Measurements from ENCODE around the gene CRYZ.
A peak's percentile ranks its signal among the peaks of the same experiment; 100 is the strongest.

Gene CRYZ

GRCh38 chr1:74729741-74730478 lies 2.9 kb downstream of the CRYZ start:
- peak; percentile 32 for DNase-seq

- no peak for DNase-seq
Measured at GRCh38 chr1:74728736-74729135, 4.1 kb downstream of the CRYZ start.

- peak; percentile 14 for DNase-seq
Measured at GRCh38 chr1:74726063-74726462, 6.8 kb downstream of the CRYZ start.

GRCh38 chr1:74717626-74718025 lies 15.2 kb downstream of the CRYZ start:
- DNase-seq = no peak

- no peak for DNase-seq
Measured at GRCh38 chr1:74716822-74717221, 16.0 kb downstream of the CRYZ start.

GRCh38 chr1:74715806-74716205 lies 17.0 kb downstream of the CRYZ start:
- no peak for DNase-seq

- no peak for DNase-seq
Measured at GRCh38 chr1:74715236-74715502, 17.7 kb downstream of the CRYZ start.

GRCh38 chr1:74714429-74715235 lies 18.2 kb downstream of the CRYZ start:
- no peak for DNase-seq

- no peak for DNase-seq
Measured at GRCh38 chr1:74713849-74714248, 19.0 kb downstream of the CRYZ start.

GRCh38 chr1:74712881-74713280 lies 20.0 kb downstream of the CRYZ start:
- DNase-seq = no peak

- DNase-seq = no peak
Measured at GRCh38 chr1:74703386-74704182, 29.3 kb downstream of the CRYZ start.

GRCh38 chr1:74699331-74699730 lies 33.5 kb downstream of the CRYZ start:
- no peak for DNase-seq

- no peak for DNase-seq
Measured at GRCh38 chr1:74697832-74698231, 35.0 kb downstream of the CRYZ start.

- DNase-seq = peak; percentile 82
Measured at GRCh38 chr1:74693473-74693872, 39.4 kb downstream of the CRYZ start.

- peak; percentile 51 for DNase-seq
Measured at GRCh38 chr1:74690909-74691308, 41.9 kb downstream of the CRYZ start.

GRCh38 chr1:74690364-74690696 lies 42.5 kb downstream of the CRYZ start:
- peak; percentile 75 for DNase-seq

- peak; percentile 82 for DNase-seq
Measured at GRCh38 chr1:74689621-74690363, 43.1 kb downstream of the CRYZ start.

- no peak for DNase-seq
Measured at GRCh38 chr1:74686928-74687327, 45.9 kb downstream of the CRYZ start.

- DNase-seq = no peak
Measured at GRCh38 chr1:74684301-74684700, 48.5 kb downstream of the CRYZ start.

- no peak for DNase-seq
Measured at GRCh38 chr1:74683656-74684055, 49.2 kb downstream of the CRYZ start.

GRCh38 chr1:74681851-74682250 lies 51.0 kb downstream of the CRYZ start:
- no peak for DNase-seq

GRCh38 chr1:74681449-74681848 lies 51.4 kb downstream of the CRYZ start:
- DNase-seq = no peak

GRCh38 chr1:74681001-74681400 lies 51.8 kb downstream of the CRYZ start:
- DNase-seq = peak; percentile 18
